ENCODE results near the gene SYCE3.
"Not testable (repeated sequence)": the region's sequence is repeated elsewhere in the genome, so short reads cannot be mapped to it uniquely, and the experiment has no call there.

Gene SYCE3

GRCh38 chr22:50562523-50563412 is at the start of gene SYCE3:
Gene SYCE3 (minus strand): TSS chr22:50562919. CDS start chr22:50556405, 6,514 bp downstream.
- H3K4me3 ChIP-seq (ENCODE audit: low read depth, low read length), result peak within 1 kb of the TSS; percentile 61
- peak; percentile 89 for TF ChIP-seq CTCF (IDR thresholded peaks at IDR 0.05; ENCODE audit: low read depth, low read length)

GRCh38 chr22:50612168-50612527 is 49.4 kb upstream of the SYCE3 start:
- no peak for TF ChIP-seq CTCF (IDR thresholded peaks at IDR 0.05; ENCODE audit: low read depth, low read length)
- no peak overlapping the region for H3K4me3 ChIP-seq (ENCODE audit: low read depth, low read length)

- no peak overlapping the region for H3K4me3 ChIP-seq (ENCODE audit: low read depth, low read length)
- no peak for TF ChIP-seq CTCF (IDR thresholded peaks at IDR 0.05; ENCODE audit: low read depth, low read length)
These were observed 48.8 kb upstream of the SYCE3 start for GRCh38 chr22:50611341-50612060.

GRCh38 chr22:50610581-50610980 is 47.9 kb upstream of the SYCE3 start:
- no peak for TF ChIP-seq CTCF (IDR thresholded peaks at IDR 0.05; ENCODE audit: low read depth, low read length)
- H3K4me3 ChIP-seq (ENCODE audit: low read depth, low read length), result no peak overlapping the region

- no peak overlapping the region for H3K4me3 ChIP-seq (ENCODE audit: low read depth, low read length)
- no peak for TF ChIP-seq CTCF (IDR thresholded peaks at IDR 0.05; ENCODE audit: low read depth, low read length)
These were observed 47.3 kb upstream of the SYCE3 start for GRCh38 chr22:50610041-50610451.

GRCh38 chr22:50609599-50609998 is 46.9 kb upstream of the SYCE3 start:
- TF ChIP-seq CTCF (IDR thresholded peaks at IDR 0.05; ENCODE audit: low read depth, low read length), result no peak
- no peak overlapping the region for H3K4me3 ChIP-seq (ENCODE audit: low read depth, low read length)

GRCh38 chr22:50608996-50609395 is 46.3 kb upstream of the SYCE3 start:
- no peak overlapping the region for H3K4me3 ChIP-seq (ENCODE audit: low read depth, low read length)
- TF ChIP-seq CTCF (IDR thresholded peaks at IDR 0.05; ENCODE audit: low read depth, low read length), result no peak

- not testable (repeated sequence) for H3K4me3 ChIP-seq (ENCODE audit: low read depth, low read length)
These were observed 45.5 kb upstream of the SYCE3 start for GRCh38 chr22:50608058-50608840.
